PFSK-1 (cell line): ENCODE results near the gene RNF144B.

ENCODE experiments used
- POLR2AphosphoS5 ChIP-seq: IDR thresholded peaks from 2 replicates; pipeline ENCODE4 v1.6.1; 2012; ENCODE audit warnings: low read depth, mild to moderate bottlenecking, control low read depth, low read length, moderate library complexity
- REST ChIP-seq, 2 experiments: IDR thresholded peaks; 2 replicates each; pipeline versions ENCODE4 v1.6.1 to v1.8.0; 2011 to 2012; ENCODE audit warnings: low read depth in 2 of 2, low read length in 2 of 2, control low read depth in 1 of 2, inconsistent platforms in 1 of 2, mild to moderate bottlenecking in 1 of 2, moderate library complexity in 1 of 2; ENCODE audit not compliant: insufficient read depth in 1 of 2
- SIN3A ChIP-seq: IDR thresholded peaks from 2 replicates; pipeline ENCODE4 v1.6.1; 2012; ENCODE audit warnings: mild to moderate bottlenecking, low read length, moderate library complexity, borderline replicate concordance; ENCODE audit not compliant: insufficient read depth
- TAF1 ChIP-seq: IDR thresholded peaks from 2 replicates; pipeline ENCODE4 v1.6.1; 2012; ENCODE audit warnings: low read length, control low read depth, borderline replicate concordance; ENCODE audit not compliant: insufficient read depth

GRCh38 chr6:18510644-18511033 lies 123.5 kb downstream of the RNF144B start:
- TF ChIP-seq POLR2AphosphoS5, result no peak
- no peak for TF ChIP-seq REST (IDR thresholded peaks at IDR 0.05; ENCODE audit: insufficient read depth in 1 of 2, low read depth in 2 of 2, low read length in 2 of 2)
- no peak for TF ChIP-seq TAF1
- TF ChIP-seq SIN3A, result no peak
